Activated T-cell treated with anti-CD3 and anti-CD28 coated beads, Interleukin-2, amount 50 U/mL, for 48 hours (primary cell): ENCODE data around the gene CACNA2D3.

ENCODE experiments used
- DNase-seq, 2 experiments: peaks; one replicate each; pipeline ENCODE4 v3.0.0-alpha.2; 2020

Gene CACNA2D3

GRCh38 chr3:54905920-54906319 is 783.6 kb downstream of the CACNA2D3 start:
- DNase-seq = no peak

GRCh38 chr3:54906763-54907162 is 784.4 kb downstream of the CACNA2D3 start:
- DNase-seq = no peak

GRCh38 chr3:54909191-54909590 is 786.8 kb downstream of the CACNA2D3 start:
- DNase-seq = no peak

GRCh38 chr3:54914180-54914579 is 791.8 kb downstream of the CACNA2D3 start:
- DNase-seq = no peak

- DNase-seq = no peak
Observed at GRCh38 chr3:54915181-54915580, 792.8 kb downstream of the CACNA2D3 start.

- no peak for DNase-seq
Observed at GRCh38 chr3:54915976-54916375, 793.6 kb downstream of the CACNA2D3 start.

GRCh38 chr3:54916732-54917131 is 794.4 kb downstream of the CACNA2D3 start:
- no peak for DNase-seq

- DNase-seq = no peak
Observed at GRCh38 chr3:54917174-54917573, 794.8 kb downstream of the CACNA2D3 start.

GRCh38 chr3:54917862-54918261 is 795.5 kb downstream of the CACNA2D3 start:
- no peak for DNase-seq

GRCh38 chr3:54918516-54918915 is 796.2 kb downstream of the CACNA2D3 start:
- DNase-seq = no peak

- DNase-seq = no peak
Observed at GRCh38 chr3:54928046-54928770, 805.9 kb downstream of the CACNA2D3 start, which contains the start of gene LRTM1. TSS of gene LRTM1 (minus strand) at chr3:54928059. CDS start at chr3:54927911, 148 bp downstream.

- no peak for DNase-seq
Observed at GRCh38 chr3:54931182-54931581, 808.8 kb downstream of the CACNA2D3 start.

GRCh38 chr3:54932606-54933005 is 810.3 kb downstream of the CACNA2D3 start:
- DNase-seq = no peak

GRCh38 chr3:54935869-54936268 is 813.5 kb downstream of the CACNA2D3 start:
- no peak for DNase-seq

- no peak for DNase-seq
Observed at GRCh38 chr3:54936561-54936960, 814.2 kb downstream of the CACNA2D3 start.

GRCh38 chr3:54939557-54940300 is 817.4 kb downstream of the CACNA2D3 start:
- DNase-seq = no peak

GRCh38 chr3:54940971-54941370 is 818.6 kb downstream of the CACNA2D3 start:
- no peak for DNase-seq

- no peak for DNase-seq
Observed at GRCh38 chr3:54941690-54942362, 819.5 kb downstream of the CACNA2D3 start.

- no peak for DNase-seq
Observed at GRCh38 chr3:54949491-54950044, 827.2 kb downstream of the CACNA2D3 start.

- no peak for DNase-seq
Observed at GRCh38 chr3:54950391-54951003, 828.1 kb downstream of the CACNA2D3 start.

GRCh38 chr3:54951405-54951804 is 829.1 kb downstream of the CACNA2D3 start:
- DNase-seq = no peak

- DNase-seq = no peak
Observed at GRCh38 chr3:54954022-54954421, 831.7 kb downstream of the CACNA2D3 start.

- DNase-seq = no peak
Observed at GRCh38 chr3:54954521-54954920, 832.2 kb downstream of the CACNA2D3 start.
